Endodermal cell (in vitro differentiated cells): Measurements from ENCODE around the gene IHH. TPM values are rescaled to one million over a fixed set of nuclear protein-coding genes. Genes with fewer than 3 reads are reported as not detected.

Experiments used
- DNase-seq: peaks from one replicate; pipeline ENCODE4 v3.0.0-alpha.2; 2017
- H3K27ac ChIP-seq: 2 replicates; pipeline ENCODE4 v1.5.1; 2013; ENCODE audit warnings: mild to moderate bottlenecking, low read depth, low read length, moderate library complexity
- H3K27me3 ChIP-seq: 2 replicates; pipeline ENCODE4 v1.6.1; 2013; ENCODE audit warnings: mild to moderate bottlenecking, low read length, moderate library complexity; ENCODE audit not compliant: insufficient read depth, control insufficient read depth, poor library complexity, severe bottlenecking
- H3K36me3 ChIP-seq: 2 replicates; pipeline ENCODE4 v1.7.0; 2013; ENCODE audit warnings: mild to moderate bottlenecking, low read length, moderate library complexity; ENCODE audit not compliant: control insufficient read depth, insufficient read depth
- H3K4me1 ChIP-seq: one replicate; pipeline ENCODE4 v1.7.0; 2013; ENCODE audit warnings: low read length; ENCODE audit not compliant: control insufficient read depth, insufficient read depth
- H3K4me3 ChIP-seq: 2 replicates; pipeline ENCODE4 v1.5.1; 2013; ENCODE audit warnings: mild to moderate bottlenecking, low read length, moderate library complexity
- H3K9ac ChIP-seq: 2 replicates; pipeline ENCODE4 v1.6.1; 2013; ENCODE audit warnings: mild to moderate bottlenecking, low read length, moderate library complexity; ENCODE audit not compliant: poor library complexity, severe bottlenecking; ENCODE audit errors: extremely low read depth
- H3K9me3 ChIP-seq: 2 replicates; pipeline ENCODE4 v1.6.1; 2013; ENCODE audit warnings: mild to moderate bottlenecking, low read length, moderate library complexity; ENCODE audit not compliant: control insufficient read depth
- H3K27ac Mint-ChIP-seq: 2 replicates; pipeline ENCODE4 v1.8.0; 2020; ENCODE audit warnings: mixed read lengths
- H3K27me3 Mint-ChIP-seq: 2 replicates; pipeline ENCODE4 v1.8.0; 2021; ENCODE audit warnings: mild to moderate bottlenecking, mixed read lengths; ENCODE audit not compliant: insufficient read depth
- H3K36me3 Mint-ChIP-seq: 2 replicates; pipeline ENCODE4 v1.8.0; 2020; ENCODE audit warnings: low read depth, mixed read lengths
- H3K4me1 Mint-ChIP-seq: 2 replicates; pipeline ENCODE4 v1.8.0; 2020; ENCODE audit warnings: mixed read lengths
- H3K4me3 Mint-ChIP-seq: 2 replicates; pipeline ENCODE4 v1.8.0; 2020; ENCODE audit warnings: mild to moderate bottlenecking, moderate library complexity, mixed read lengths
- H3K9me3 Mint-ChIP-seq: 2 replicates; pipeline ENCODE4 v1.8.0; 2020; ENCODE audit warnings: mild to moderate bottlenecking, mixed read lengths
- CTCF ChIP-seq: fragments of 200-600 bp; sonication (generic); conservative IDR thresholded peaks from 2 replicates; pipeline ENCODE4 v1.5.0; 2021; ENCODE audit warnings: antibody characterized with exemption, mild to moderate bottlenecking
- WGBS, 2 experiments: methylation state at CpG; one replicate each; pipeline versions ENCODE4 v1.1.5 to v1.1.7; 2013; ENCODE audit warnings: missing lambda C conversion rate in 2 of 2, mixed read lengths in 1 of 2; ENCODE audit not compliant: insufficient coverage in 1 of 2, insufficient read length in 1 of 2; 5-methylcytosine and 5-hydroxymethylcytosine counted together
- total RNA-seq, 2 donors: library from RNA; stranded (reverse); fragmentation: NEBNext Ultra II Directional in 1 of 2; extraction: Animal tissue kit (Norgen Biotek cat#: 25700) in 1 of 2; gene quantifications; 2 replicates in 1 of 2; 3 replicates in 1 of 2; pipeline ENCODE4 v1.2.1, GENCODE V29; 2021

Gene IHH
- total RNA-seq, 2 donors from 2014 or later = 2.1 to 10.3 TPM

GRCh38 chr2:219032051-219032745, 28.5 kb downstream of the IHH start:
- Mint-ChIP-seq H3K4me1 (peaks cover 3% of the 10 kb centered on the region), H3K4me3 (no peak overlapping the region), H3K36me3 (no peaks in the 10 kb centered on the region), H3K9me3 (no peaks in the 10 kb centered on the region), H3K27ac (no peak overlapping the region), H3K27me3 (peaks cover 47% of the 10 kb centered on the region)
- no peak overlapping the region for H3K9ac ChIP-seq
- H3K9me3 ChIP-seq = no peaks in the 10 kb centered on the region
- 89% methylated on average over 9 to 23 of the region's 23 CpGs for WGBS, 2 experiments
- no peak for TF ChIP-seq CTCF
- no peak overlapping the region for H3K27ac ChIP-seq
- no peak overlapping the region for H3K4me3 ChIP-seq
- no peaks in the 10 kb centered on the region for H3K4me1 ChIP-seq
- no peak for DNase-seq
- no peaks in the 10 kb centered on the region for H3K36me3 ChIP-seq
- H3K27me3 ChIP-seq = peaks cover 43% of the 10 kb centered on the region

GRCh38 chr2:219031005-219031738, 29.5 kb downstream of the IHH start:
- H3K4me1 ChIP-seq = no peaks in the 10 kb centered on the region
- H3K4me3 Mint-ChIP-seq = no peak overlapping the region
- H3K27ac ChIP-seq = no peak overlapping the region
- H3K27me3 ChIP-seq = peaks cover 34% of the 10 kb centered on the region
- H3K27me3 Mint-ChIP-seq = peaks cover 44% of the 10 kb centered on the region
- H3K36me3 Mint-ChIP-seq = no peaks in the 10 kb centered on the region
- WGBS, 2 experiments = 86 to 90% methylated on average over 9 to 21 of the region's 21 CpGs
- H3K4me3 ChIP-seq = no peak overlapping the region
- no peaks in the 10 kb centered on the region for H3K9me3 ChIP-seq
- H3K9ac ChIP-seq = no peak overlapping the region
- H3K9me3 Mint-ChIP-seq = no peaks in the 10 kb centered on the region
- no peak overlapping the region for H3K27ac Mint-ChIP-seq
- peaks cover 3% of the 10 kb centered on the region for H3K4me1 Mint-ChIP-seq
- TF ChIP-seq CTCF = no peak
- no peak for DNase-seq
- no peaks in the 10 kb centered on the region for H3K36me3 ChIP-seq

GRCh38 chr2:219030177-219030940, 30.4 kb downstream of the IHH start:
- H3K4me1 ChIP-seq = no peaks in the 10 kb centered on the region
- peaks cover 38% of the 10 kb centered on the region for H3K27me3 Mint-ChIP-seq
- H3K4me3 Mint-ChIP-seq = no peak overlapping the region
- H3K9me3 Mint-ChIP-seq = no peaks in the 10 kb centered on the region
- no peak for DNase-seq
- no peaks in the 10 kb centered on the region for H3K9me3 ChIP-seq
- peaks cover 3% of the 10 kb centered on the region for H3K4me1 Mint-ChIP-seq
- H3K4me3 ChIP-seq = no peak overlapping the region
- no peak overlapping the region for H3K27ac ChIP-seq
- H3K27me3 ChIP-seq = peaks cover 26% of the 10 kb centered on the region
- no peak overlapping the region for H3K27ac Mint-ChIP-seq
- H3K36me3 Mint-ChIP-seq = no peaks in the 10 kb centered on the region
- H3K9ac ChIP-seq = no peak overlapping the region
- no peaks in the 10 kb centered on the region for H3K36me3 ChIP-seq
- no peak for TF ChIP-seq CTCF
- WGBS, 2 experiments = 87 to 100% methylated on average over 3 to 16 of the region's 16 CpGs
